ENCODE data around the gene ACAD10.

DNA sequence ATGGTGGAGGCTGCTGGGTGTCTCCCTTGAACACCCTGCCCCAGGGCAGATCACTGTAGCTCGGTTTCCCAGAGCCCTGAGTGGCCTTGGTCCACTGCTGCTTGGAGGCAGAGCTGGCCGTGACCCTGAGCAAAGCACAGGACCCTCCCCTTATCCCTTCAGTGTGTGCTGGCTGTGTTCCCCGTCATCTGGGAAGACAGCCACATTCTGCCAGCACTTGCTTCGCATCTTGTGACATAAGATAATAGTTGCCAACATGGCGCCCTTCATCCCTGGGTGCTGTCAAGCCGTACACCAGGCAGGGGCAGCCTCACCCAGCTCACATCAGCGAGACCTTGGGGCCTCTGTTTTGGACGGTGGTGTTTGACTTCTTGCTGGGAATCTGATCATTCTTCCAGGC is 68.8 kb downstream of the ACAD10 start:
- TF ChIP-seq POLR2A (IDR thresholded peaks at IDR 0.05; ENCODE audit: low read depth, low read length) (no peak), EZH2 (IDR thresholded peaks at IDR 0.05; ENCODE audit: borderline replicate concordance, control insufficient read depth, low read depth, low read length) (no peak), ZNF274 (IDR thresholded peaks at IDR 0.05; ENCODE audit: insufficient read depth, insufficient read length) (no peak), SMAD1 (IDR thresholded peaks at IDR 0.05; ENCODE audit: low read depth, partially characterized antibody) (no peak), TAF1 (IDR thresholded peaks at IDR 0.05; ENCODE audit: borderline replicate concordance, low read depth, low read length) (no peak), EP300 (IDR thresholded peaks at IDR 0.05; ENCODE audit: borderline replicate concordance in 1 of 2, control insufficient read depth in 1 of 2, low read depth in 2 of 2, low read length in 2 of 2) (no peak)
- TF ChIP-seq, protein P1, sequence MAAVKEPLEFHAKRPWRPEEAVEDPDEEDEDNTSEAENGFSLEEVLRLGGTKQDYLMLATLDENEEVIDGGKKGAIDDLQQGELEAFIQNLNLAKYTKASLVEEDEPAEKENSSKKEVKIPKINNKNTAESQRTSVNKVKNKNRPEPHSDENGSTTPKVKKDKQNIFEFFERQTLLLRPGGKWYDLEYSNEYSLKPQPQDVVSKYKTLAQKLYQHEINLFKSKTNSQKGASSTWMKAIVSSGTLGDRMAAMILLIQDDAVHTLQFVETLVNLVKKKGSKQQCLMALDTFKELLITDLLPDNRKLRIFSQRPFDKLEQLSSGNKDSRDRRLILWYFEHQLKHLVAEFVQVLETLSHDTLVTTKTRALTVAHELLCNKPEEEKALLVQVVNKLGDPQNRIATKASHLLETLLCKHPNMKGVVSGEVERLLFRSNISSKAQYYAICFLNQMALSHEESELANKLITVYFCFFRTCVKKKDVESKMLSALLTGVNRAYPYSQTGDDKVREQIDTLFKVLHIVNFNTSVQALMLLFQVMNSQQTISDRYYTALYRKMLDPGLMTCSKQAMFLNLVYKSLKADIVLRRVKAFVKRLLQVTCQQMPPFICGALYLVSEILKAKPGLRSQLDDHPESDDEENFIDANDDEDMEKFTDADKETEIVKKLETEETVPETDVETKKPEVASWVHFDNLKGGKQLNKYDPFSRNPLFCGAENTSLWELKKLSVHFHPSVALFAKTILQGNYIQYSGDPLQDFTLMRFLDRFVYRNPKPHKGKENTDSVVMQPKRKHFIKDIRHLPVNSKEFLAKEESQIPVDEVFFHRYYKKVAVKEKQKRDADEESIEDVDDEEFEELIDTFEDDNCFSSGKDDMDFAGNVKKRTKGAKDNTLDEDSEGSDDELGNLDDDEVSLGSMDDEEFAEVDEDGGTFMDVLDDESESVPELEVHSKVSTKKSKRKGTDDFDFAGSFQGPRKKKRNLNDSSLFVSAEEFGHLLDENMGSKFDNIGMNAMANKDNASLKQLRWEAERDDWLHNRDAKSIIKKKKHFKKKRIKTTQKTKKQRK (IDR thresholded peaks at IDR 0.05; ENCODE audit: low read depth, low read length) = no peak
- TF ChIP-seq, protein P2, sequence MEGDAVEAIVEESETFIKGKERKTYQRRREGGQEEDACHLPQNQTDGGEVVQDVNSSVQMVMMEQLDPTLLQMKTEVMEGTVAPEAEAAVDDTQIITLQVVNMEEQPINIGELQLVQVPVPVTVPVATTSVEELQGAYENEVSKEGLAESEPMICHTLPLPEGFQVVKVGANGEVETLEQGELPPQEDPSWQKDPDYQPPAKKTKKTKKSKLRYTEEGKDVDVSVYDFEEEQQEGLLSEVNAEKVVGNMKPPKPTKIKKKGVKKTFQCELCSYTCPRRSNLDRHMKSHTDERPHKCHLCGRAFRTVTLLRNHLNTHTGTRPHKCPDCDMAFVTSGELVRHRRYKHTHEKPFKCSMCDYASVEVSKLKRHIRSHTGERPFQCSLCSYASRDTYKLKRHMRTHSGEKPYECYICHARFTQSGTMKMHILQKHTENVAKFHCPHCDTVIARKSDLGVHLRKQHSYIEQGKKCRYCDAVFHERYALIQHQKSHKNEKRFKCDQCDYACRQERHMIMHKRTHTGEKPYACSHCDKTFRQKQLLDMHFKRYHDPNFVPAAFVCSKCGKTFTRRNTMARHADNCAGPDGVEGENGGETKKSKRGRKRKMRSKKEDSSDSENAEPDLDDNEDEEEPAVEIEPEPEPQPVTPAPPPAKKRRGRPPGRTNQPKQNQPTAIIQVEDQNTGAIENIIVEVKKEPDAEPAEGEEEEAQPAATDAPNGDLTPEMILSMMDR (IDR thresholded peaks at IDR 0.05 in 2 of 3, conservative IDR thresholded peaks at IDR 0.05 in 1 of 3; ENCODE audit: control insufficient read depth in 2 of 3, extremely low read depth in 1 of 3, insufficient read depth in 1 of 3, low read depth in 3 of 3, low read length in 3 of 3) = no peak
